ENCODE results near the gene TRPC4AP. TPM values are rescaled to one million over a fixed set of nuclear protein-coding genes. Genes with fewer than 3 reads are reported as not detected.

TRPC4AP gene
- total and polyA plus RNA-seq, 2 of the 8 experiments (the other 6 are each of a cell fraction or from before 2014, with no cell fraction given), result 73.1 to 74.8 TPM

DNA sequence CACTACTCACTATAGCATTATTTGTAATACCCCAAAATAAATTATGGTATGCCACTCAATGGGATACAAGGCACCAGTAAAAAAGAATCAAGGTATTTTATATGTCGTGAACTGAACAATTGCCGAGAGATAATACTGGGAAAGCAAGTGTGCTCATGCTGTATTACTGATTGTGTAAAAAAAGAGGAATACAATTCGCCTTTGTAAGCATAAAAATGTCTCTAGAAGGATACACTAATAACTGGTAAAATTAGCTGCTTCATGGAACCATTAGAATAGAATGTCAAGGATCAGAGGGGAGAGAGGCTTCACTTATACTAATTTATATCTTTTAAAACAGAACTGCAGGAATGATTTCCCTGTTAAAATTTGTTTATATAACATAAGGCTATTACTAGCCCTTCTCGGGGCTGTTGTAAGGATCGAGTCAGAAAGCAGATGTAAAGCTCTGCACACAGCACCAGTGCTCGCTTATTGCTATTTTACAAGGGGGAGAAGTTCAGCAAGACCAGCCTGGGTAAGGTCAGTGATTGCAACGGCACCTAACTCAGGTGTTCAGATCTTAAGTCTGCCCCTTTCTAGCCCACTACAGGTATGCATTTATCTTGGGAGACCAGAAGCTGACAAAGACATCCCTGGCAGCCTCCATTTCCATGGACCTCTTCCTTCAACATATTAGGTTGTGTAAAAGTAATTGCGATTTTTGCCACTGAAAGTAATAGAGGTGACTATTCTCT lies 75.3 kb downstream of the TRPC4AP start:
- FAIRE-seq, result no peak
- 89% methylated on average over 8 of the region's 8 CpGs; no CpG with 5 or more reads in 1 of the 2 experiments for WGBS, 2 experiments (ENCODE audit: extremely low coverage in 1 of 2, insufficient coverage in 1 of 2, insufficient read length in 1 of 2, insufficient replicate concordance in 2 of 2, low coverage in 1 of 2, low lambda C conversion rate in 2 of 2, missing lambda C conversion rate in 1 of 2)
- peaks cover 2 to 14% of the 10 kb centered on the region in 2 experiments for H4K20me1 ChIP-seq (replicated peaks in 1 of 2; ENCODE audit: control insufficient read depth in 1 of 2, insufficient read depth in 2 of 2, low read length in 2 of 2)
- TF ChIP-seq RNF2 (IDR thresholded peaks at IDR 0.05; ENCODE audit: borderline replicate concordance, low read depth, low read length, missing control alignments, poor library complexity, severe bottlenecking) (no peak), FOSL1 (IDR thresholded peaks at IDR 0.05; ENCODE audit: insufficient read depth, low read depth, low read length) (no peak), SRF (IDR thresholded peaks at IDR 0.05; ENCODE audit: low read depth, low read length) (no peak), SIN3A (conservative IDR thresholded peaks at IDR 0.05 in 1 of 2, IDR thresholded peaks at IDR 0.05 in 1 of 2; ENCODE audit: low read depth in 1 of 2, low read length in 2 of 2) (no peak), SAP30 (IDR thresholded peaks at IDR 0.05; ENCODE audit: insufficient read depth, insufficient replicate concordance, low read length) (no peak), HDAC6 (IDR thresholded peaks at IDR 0.05; ENCODE audit: low read depth, low read length) (no peak), POLR2A (IDR thresholded peaks at IDR 0.05; ENCODE audit: control extremely low read depth in 1 of 2, low read depth in 2 of 2, low read length in 2 of 2) (no peak)
- TF ChIP-seq, protein P1, sequence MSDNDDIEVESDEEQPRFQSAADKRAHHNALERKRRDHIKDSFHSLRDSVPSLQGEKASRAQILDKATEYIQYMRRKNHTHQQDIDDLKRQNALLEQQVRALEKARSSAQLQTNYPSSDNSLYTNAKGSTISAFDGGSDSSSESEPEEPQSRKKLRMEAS (IDR thresholded peaks at IDR 0.05), result no peak
- TF ChIP-seq, protein P2, sequence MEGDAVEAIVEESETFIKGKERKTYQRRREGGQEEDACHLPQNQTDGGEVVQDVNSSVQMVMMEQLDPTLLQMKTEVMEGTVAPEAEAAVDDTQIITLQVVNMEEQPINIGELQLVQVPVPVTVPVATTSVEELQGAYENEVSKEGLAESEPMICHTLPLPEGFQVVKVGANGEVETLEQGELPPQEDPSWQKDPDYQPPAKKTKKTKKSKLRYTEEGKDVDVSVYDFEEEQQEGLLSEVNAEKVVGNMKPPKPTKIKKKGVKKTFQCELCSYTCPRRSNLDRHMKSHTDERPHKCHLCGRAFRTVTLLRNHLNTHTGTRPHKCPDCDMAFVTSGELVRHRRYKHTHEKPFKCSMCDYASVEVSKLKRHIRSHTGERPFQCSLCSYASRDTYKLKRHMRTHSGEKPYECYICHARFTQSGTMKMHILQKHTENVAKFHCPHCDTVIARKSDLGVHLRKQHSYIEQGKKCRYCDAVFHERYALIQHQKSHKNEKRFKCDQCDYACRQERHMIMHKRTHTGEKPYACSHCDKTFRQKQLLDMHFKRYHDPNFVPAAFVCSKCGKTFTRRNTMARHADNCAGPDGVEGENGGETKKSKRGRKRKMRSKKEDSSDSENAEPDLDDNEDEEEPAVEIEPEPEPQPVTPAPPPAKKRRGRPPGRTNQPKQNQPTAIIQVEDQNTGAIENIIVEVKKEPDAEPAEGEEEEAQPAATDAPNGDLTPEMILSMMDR (IDR thresholded peaks at IDR 0.05; ENCODE audit: control extremely low read depth in 1 of 3, insufficient read depth in 1 of 3, low read depth in 1 of 3, low read length in 3 of 3), result no peak

More for the DNA sequence above, 75.3 kb downstream of the TRPC4AP start:
- Histone ChIP-seq H3K4ac (replicated peaks; ENCODE audit: insufficient read length, low read depth, low read length) (no peak overlapping the region), H4K8ac (ENCODE audit: extremely low read depth, insufficient read depth, low read length) (no peak overlapping the region), H4K5ac (ENCODE audit: insufficient read length, low read depth, low read length) (no peak overlapping the region), H2AK5ac (ENCODE audit: low read depth, low read length) (no peak overlapping the region), H3K27me3 (replicated peaks in 1 of 4; ENCODE audit: control insufficient read depth in 3 of 4, extremely low read depth in 1 of 4, insufficient read depth in 3 of 4, low read length in 3 of 4) (no peaks in the 10 kb centered on the region), H2BK120ac (replicated peaks; ENCODE audit: low read depth, low read length) (no peak overlapping the region), H2BK20ac (ENCODE audit: low read length) (no peak overlapping the region), H3K4me2 (ENCODE audit: insufficient read depth in 1 of 2, low read depth in 2 of 2, low read length in 2 of 2) (no peak overlapping the region), H3K23me2 (ENCODE audit: low read depth, low read length) (no peaks in the 10 kb centered on the region), H4K91ac (replicated peaks; ENCODE audit: insufficient read length, low read length) (no peak overlapping the region), H2AFZ (ENCODE audit: low read length) (no peak overlapping the region), H3K4me3 (ENCODE audit: extremely low read depth in 1 of 4, insufficient read depth in 2 of 4, low read depth in 3 of 4, low read length in 4 of 4) (no peak overlapping the region), H3K14ac (ENCODE audit: insufficient read length) (no peak overlapping the region), H2BK5ac (ENCODE audit: low read depth, low read length) (no peak overlapping the region), H3K9ac (replicated peaks in 1 of 4; ENCODE audit: extremely low read depth in 1 of 4, low read depth in 3 of 4, low read length in 3 of 4) (no peak overlapping the region), H3K4me1 (replicated peaks in 1 of 4; ENCODE audit: control insufficient read depth in 3 of 4, insufficient read depth in 4 of 4, low read length in 3 of 4) (no peaks in the 10 kb centered on the region), H3K56ac (replicated peaks; ENCODE audit: insufficient read length, low read depth, low read length) (no peak overlapping the region), H3K27ac (ENCODE audit: low read depth, low read length) (no peak overlapping the region), H2BK12ac (ENCODE audit: low read depth, low read length) (no peak overlapping the region), H3K79me1 (ENCODE audit: low read depth, low read length) (no peaks in the 10 kb centered on the region), H3K79me2 (ENCODE audit: control insufficient read depth in 1 of 2, insufficient read depth in 2 of 2, low read length in 2 of 2) (no peaks in the 10 kb centered on the region), H2BK15ac (ENCODE audit: low read length) (no peak overlapping the region), H3K23ac (ENCODE audit: insufficient read length) (no peak overlapping the region), H3K36me3 (ENCODE audit: control insufficient read depth in 2 of 4, insufficient read depth in 4 of 4, low read length in 3 of 4) (peaks cover 10 to 60% (median 21%) of the 10 kb centered on the region in 4 experiments; a peak in 7 of 8 replicates), H3K18ac (ENCODE audit: extremely low read depth, low read length) (no peak overlapping the region), H3K9me3 (ENCODE audit: insufficient read depth in 2 of 2, low read depth in 1 of 2, low read length in 1 of 2) (no peaks in the 10 kb centered on the region)
- DNase-seq (ENCODE audit: low read depth in 1 of 2, low spot score in 2 of 2), result no peak
- CTCF ChIA-PET (ENCODE audit: partially characterized antibody), result interaction anchor here (0.7 to 9.9 kb wide), 4 partner anchors 16 to 188 kb away, joined by 3 to 44 read pairs (median 4); no protein-coding TSS in a partner anchor
- POLR2A ChIA-PET (ENCODE audit: partially characterized antibody), result no interaction called here

All from H1 (cell line).